ENCODE results near the gene PACS2.

GRCh38 chr14:105336477-105337287, 22.1 kb downstream of the PACS2 start:
- TF ChIP-seq CTCF (conservative IDR thresholded peaks at IDR 0.05; ENCODE audit: low read depth, low read length) = no peak
- TF ChIP-seq EZH2 (IDR thresholded peaks at IDR 0.05; ENCODE audit: low read length, unreplicated experiment) = no peak
